ENCODE measurements around the gene PRC1. TPM values are rescaled to one million over a fixed set of nuclear protein-coding genes. Genes with fewer than 3 reads are reported as not detected.

The PRC1 gene
- polyA plus RNA-seq, 1 donor from 2014 or later, result 18.2 TPM

DNA sequence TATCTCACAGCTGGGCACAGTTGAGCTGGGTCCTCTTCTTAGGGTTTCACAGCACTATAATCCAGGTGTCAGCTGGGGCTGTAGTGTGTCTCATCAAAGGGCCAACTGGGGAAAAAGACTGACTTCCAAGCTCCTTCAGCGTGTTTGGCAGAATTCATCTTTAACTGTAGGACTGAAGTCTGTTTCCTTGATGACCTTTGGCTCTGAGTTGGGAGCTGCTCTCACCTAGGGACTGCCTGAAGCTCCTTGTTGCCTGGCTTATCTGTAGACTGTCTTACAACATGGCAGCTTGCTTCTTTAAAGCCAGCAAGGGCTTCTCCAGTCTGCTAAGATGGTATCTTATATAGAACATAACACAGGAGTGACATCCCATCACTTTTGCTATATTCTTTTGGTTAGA lies 33.3 kb upstream of the PRC1 start:
- TF ChIP-seq MXI1 (conservative IDR thresholded peaks at IDR 0.05; ENCODE audit: poor library complexity, severe bottlenecking), result no peak
- no peak for TF ChIP-seq RAD21 (conservative IDR thresholded peaks at IDR 0.05)
- TF ChIP-seq, protein P1, sequence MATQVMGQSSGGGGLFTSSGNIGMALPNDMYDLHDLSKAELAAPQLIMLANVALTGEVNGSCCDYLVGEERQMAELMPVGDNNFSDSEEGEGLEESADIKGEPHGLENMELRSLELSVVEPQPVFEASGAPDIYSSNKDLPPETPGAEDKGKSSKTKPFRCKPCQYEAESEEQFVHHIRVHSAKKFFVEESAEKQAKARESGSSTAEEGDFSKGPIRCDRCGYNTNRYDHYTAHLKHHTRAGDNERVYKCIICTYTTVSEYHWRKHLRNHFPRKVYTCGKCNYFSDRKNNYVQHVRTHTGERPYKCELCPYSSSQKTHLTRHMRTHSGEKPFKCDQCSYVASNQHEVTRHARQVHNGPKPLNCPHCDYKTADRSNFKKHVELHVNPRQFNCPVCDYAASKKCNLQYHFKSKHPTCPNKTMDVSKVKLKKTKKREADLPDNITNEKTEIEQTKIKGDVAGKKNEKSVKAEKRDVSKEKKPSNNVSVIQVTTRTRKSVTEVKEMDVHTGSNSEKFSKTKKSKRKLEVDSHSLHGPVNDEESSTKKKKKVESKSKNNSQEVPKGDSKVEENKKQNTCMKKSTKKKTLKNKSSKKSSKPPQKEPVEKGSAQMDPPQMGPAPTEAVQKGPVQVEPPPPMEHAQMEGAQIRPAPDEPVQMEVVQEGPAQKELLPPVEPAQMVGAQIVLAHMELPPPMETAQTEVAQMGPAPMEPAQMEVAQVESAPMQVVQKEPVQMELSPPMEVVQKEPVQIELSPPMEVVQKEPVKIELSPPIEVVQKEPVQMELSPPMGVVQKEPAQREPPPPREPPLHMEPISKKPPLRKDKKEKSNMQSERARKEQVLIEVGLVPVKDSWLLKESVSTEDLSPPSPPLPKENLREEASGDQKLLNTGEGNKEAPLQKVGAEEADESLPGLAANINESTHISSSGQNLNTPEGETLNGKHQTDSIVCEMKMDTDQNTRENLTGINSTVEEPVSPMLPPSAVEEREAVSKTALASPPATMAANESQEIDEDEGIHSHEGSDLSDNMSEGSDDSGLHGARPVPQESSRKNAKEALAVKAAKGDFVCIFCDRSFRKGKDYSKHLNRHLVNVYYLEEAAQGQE (IDR thresholded peaks at IDR 0.05; ENCODE audit: borderline replicate concordance), result no peak
- TF ChIP-seq, protein P2, sequence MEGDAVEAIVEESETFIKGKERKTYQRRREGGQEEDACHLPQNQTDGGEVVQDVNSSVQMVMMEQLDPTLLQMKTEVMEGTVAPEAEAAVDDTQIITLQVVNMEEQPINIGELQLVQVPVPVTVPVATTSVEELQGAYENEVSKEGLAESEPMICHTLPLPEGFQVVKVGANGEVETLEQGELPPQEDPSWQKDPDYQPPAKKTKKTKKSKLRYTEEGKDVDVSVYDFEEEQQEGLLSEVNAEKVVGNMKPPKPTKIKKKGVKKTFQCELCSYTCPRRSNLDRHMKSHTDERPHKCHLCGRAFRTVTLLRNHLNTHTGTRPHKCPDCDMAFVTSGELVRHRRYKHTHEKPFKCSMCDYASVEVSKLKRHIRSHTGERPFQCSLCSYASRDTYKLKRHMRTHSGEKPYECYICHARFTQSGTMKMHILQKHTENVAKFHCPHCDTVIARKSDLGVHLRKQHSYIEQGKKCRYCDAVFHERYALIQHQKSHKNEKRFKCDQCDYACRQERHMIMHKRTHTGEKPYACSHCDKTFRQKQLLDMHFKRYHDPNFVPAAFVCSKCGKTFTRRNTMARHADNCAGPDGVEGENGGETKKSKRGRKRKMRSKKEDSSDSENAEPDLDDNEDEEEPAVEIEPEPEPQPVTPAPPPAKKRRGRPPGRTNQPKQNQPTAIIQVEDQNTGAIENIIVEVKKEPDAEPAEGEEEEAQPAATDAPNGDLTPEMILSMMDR (IDR thresholded peaks at IDR 0.05; ENCODE audit: poor library complexity, severe bottlenecking), result no peak
- no peak for TF ChIP-seq TAF1 (IDR thresholded peaks at IDR 0.05; ENCODE audit: low read depth)
- TF ChIP-seq EZH2 (IDR thresholded peaks at IDR 0.05; ENCODE audit: borderline replicate concordance, insufficient read depth, low read length, poor library complexity, severe bottlenecking), result no peak
- no peak for TF ChIP-seq SMC3 (conservative IDR thresholded peaks at IDR 0.05; ENCODE audit: poor library complexity)
- TF ChIP-seq EP300 (conservative IDR thresholded peaks at IDR 0.05; ENCODE audit: poor library complexity, severe bottlenecking), result no peak
- no peak for TF ChIP-seq POLR2AphosphoS5 (IDR thresholded peaks at IDR 0.05)
- Histone ChIP-seq H3K36me3 (ENCODE audit: insufficient read depth, low read length) (no peaks in the 10 kb centered on the region), H2AFZ (ENCODE audit: low read depth, low read length) (no peak overlapping the region), H3F3A (ENCODE audit: insufficient read depth, low read length, poor library complexity, severe bottlenecking) (no peaks in the 10 kb centered on the region), H3K27ac (ENCODE audit: low read length) (no peak overlapping the region), H3K4me2 (ENCODE audit: low read length) (no peak overlapping the region), H3K9me2 (ENCODE audit: insufficient read depth, low read length) (no peaks in the 10 kb centered on the region), H3K9me3 (ENCODE audit: low read length) (no peaks in the 10 kb centered on the region), H3K27me3 (ENCODE audit: insufficient read depth, low read depth, low read length) (no peaks in the 10 kb centered on the region), H3K4me3 (ENCODE audit: low read length) (no peak overlapping the region), H3K79me2 (replicated peaks; ENCODE audit: insufficient read depth, low read length) (no peaks in the 10 kb centered on the region), H4K20me1 (ENCODE audit: insufficient read depth) (no peaks in the 10 kb centered on the region), H3K9ac (ENCODE audit: low read length) (no peak overlapping the region)

DNA sequence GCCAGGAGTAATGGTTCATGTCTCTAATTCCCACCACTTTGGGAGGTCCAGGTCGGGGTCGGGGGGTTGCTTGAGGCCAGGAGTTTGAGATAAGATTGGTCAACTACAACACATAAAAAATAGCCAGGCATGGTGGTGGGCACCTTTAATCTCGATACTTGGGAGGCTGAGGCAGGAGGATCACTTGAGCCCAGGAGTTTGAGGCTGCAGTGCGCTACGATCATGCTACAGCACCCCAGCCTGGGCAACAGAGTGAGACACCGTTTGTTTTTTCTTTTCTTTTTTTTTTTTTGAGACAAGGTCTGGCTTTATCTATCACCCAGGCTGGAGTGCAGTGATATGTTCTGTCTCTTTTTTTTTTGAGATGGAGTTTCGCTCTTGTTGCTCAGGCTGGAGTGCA lies 29.4 kb upstream of the PRC1 start:
- no peaks in the 10 kb centered on the region for H3K27me3 ChIP-seq (ENCODE audit: insufficient read depth, low read depth, low read length)
- peaks cover 25% of the 10 kb centered on the region for H3K79me2 ChIP-seq (replicated peaks; ENCODE audit: insufficient read depth, low read length)
- no peak overlapping the region for H3K9ac ChIP-seq (ENCODE audit: low read length)
- H2AFZ ChIP-seq (ENCODE audit: low read depth, low read length), result no peak overlapping the region
- H3K9me3 ChIP-seq (ENCODE audit: low read length), result no peaks in the 10 kb centered on the region
- H4K20me1 ChIP-seq (ENCODE audit: insufficient read depth), result no peaks in the 10 kb centered on the region
- H3F3A ChIP-seq (ENCODE audit: insufficient read depth, low read length, poor library complexity, severe bottlenecking), result no peaks in the 10 kb centered on the region
- H3K27ac ChIP-seq (ENCODE audit: low read length), result no peak overlapping the region
- H3K9me2 ChIP-seq (ENCODE audit: insufficient read depth, low read length), result no peaks in the 10 kb centered on the region
- H3K36me3 ChIP-seq (ENCODE audit: insufficient read depth, low read length), result no peaks in the 10 kb centered on the region
- H3K4me2 ChIP-seq (ENCODE audit: low read length), result no peak overlapping the region
- H3K4me3 ChIP-seq (ENCODE audit: low read length), result no peak overlapping the region
- TF ChIP-seq RAD21 (conservative IDR thresholded peaks at IDR 0.05), result no peak
- TF ChIP-seq, protein P1 (IDR thresholded peaks at IDR 0.05; ENCODE audit: borderline replicate concordance), result no peak
- TF ChIP-seq, protein P2 (IDR thresholded peaks at IDR 0.05; ENCODE audit: poor library complexity, severe bottlenecking), result no peak
- no peak for TF ChIP-seq POLR2AphosphoS5 (IDR thresholded peaks at IDR 0.05)
- no peak for TF ChIP-seq EP300 (conservative IDR thresholded peaks at IDR 0.05; ENCODE audit: poor library complexity, severe bottlenecking)
- no peak for TF ChIP-seq SMC3 (conservative IDR thresholded peaks at IDR 0.05; ENCODE audit: poor library complexity)
- TF ChIP-seq MXI1 (conservative IDR thresholded peaks at IDR 0.05; ENCODE audit: poor library complexity, severe bottlenecking), result no peak
- no peak for TF ChIP-seq EZH2 (IDR thresholded peaks at IDR 0.05; ENCODE audit: borderline replicate concordance, insufficient read depth, low read length, poor library complexity, severe bottlenecking)
- no peak for TF ChIP-seq TAF1 (IDR thresholded peaks at IDR 0.05; ENCODE audit: low read depth)

Data from neural cell (in vitro differentiated cells).